ENCODE data around the gene PLCE1. TPM values are rescaled to one million over a fixed set of nuclear protein-coding genes. Genes with fewer than 3 reads are reported as not detected.

Gene PLCE1
- total and polyA plus RNA-seq, 2 experiments from 2014 or later, result 0.10 to 0.58 TPM

DNA sequence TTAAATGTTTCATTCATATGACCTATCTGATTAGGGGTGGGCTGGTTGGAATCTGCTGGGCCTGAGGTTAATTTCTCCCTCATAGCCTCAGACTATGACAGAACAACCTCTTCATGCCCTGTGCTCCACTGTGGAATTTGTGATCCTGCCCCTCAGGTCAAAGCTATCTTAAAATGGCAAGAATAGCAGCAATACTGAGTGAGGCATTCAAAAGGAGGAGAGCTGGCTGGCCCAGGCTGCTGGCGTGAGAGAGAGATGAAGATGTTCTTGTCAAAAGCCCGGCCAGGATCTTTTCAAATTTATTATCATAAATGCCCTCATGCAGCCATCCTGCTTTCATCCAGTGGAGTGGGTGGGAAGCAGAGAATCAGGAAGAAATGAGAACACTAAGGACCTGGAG, 41.8 kb upstream of the PLCE1 start:
- Mint-ChIP-seq H3K27ac (no peak overlapping the region), H3K4me1 (no peaks in the 10 kb centered on the region), H3K36me3 (ENCODE audit: low read depth) (no peaks in the 10 kb centered on the region), H3K4me3 (no peak overlapping the region), H3K9me3 (no peaks in the 10 kb centered on the region), H3K27me3 (ENCODE audit: insufficient read depth, low read depth, poor library complexity) (no peaks in the 10 kb centered on the region)
- DNase-seq (ENCODE audit: low spot score), result no peak
- H3K79me2 ChIP-seq (replicated peaks; ENCODE audit: insufficient read depth), result no peaks in the 10 kb centered on the region
- no peaks in the 10 kb centered on the region for H4K20me1 ChIP-seq (replicated peaks; ENCODE audit: insufficient read depth)
- H3K36me3 ChIP-seq (ENCODE audit: insufficient read depth), result no peaks in the 10 kb centered on the region
- H3K4me1 ChIP-seq (ENCODE audit: insufficient read depth), result no peaks in the 10 kb centered on the region
- H3K4me2 ChIP-seq, result no peak overlapping the region
- H2AFZ ChIP-seq, result no peak overlapping the region
- no peaks in the 10 kb centered on the region for H3F3A ChIP-seq (replicated peaks; ENCODE audit: low read depth)
- TF ChIP-seq ETS1 (IDR thresholded peaks at IDR 0.05) (no peak), ZNF331 (CRISPR knock-in tag; IDR thresholded peaks at IDR 0.05; ENCODE audit: low read depth) (no peak), JUNB (IDR thresholded peaks at IDR 0.05; ENCODE audit: unreplicated experiment) (no peak), EZH2phosphoT487 (IDR thresholded peaks at IDR 0.05; ENCODE audit: unreplicated experiment) (no peak), NANOG (IDR thresholded peaks at IDR 0.05; ENCODE audit: borderline replicate concordance) (no peak), EZH2 (IDR thresholded peaks at IDR 0.05; ENCODE audit: low read depth, unreplicated experiment) (no peak), ZNF114 (CRISPR knock-in tag; IDR thresholded peaks at IDR 0.05) (no peak), POLR2AphosphoS5 (IDR thresholded peaks at IDR 0.05; ENCODE audit: low read depth) (no peak), REST (IDR thresholded peaks at IDR 0.05; ENCODE audit: unreplicated experiment) (no peak), CREB1 (CRISPR knock-in tag; IDR thresholded peaks at IDR 0.05; ENCODE audit: low read depth) (no peak)
- TF ChIP-seq, protein P1, sequence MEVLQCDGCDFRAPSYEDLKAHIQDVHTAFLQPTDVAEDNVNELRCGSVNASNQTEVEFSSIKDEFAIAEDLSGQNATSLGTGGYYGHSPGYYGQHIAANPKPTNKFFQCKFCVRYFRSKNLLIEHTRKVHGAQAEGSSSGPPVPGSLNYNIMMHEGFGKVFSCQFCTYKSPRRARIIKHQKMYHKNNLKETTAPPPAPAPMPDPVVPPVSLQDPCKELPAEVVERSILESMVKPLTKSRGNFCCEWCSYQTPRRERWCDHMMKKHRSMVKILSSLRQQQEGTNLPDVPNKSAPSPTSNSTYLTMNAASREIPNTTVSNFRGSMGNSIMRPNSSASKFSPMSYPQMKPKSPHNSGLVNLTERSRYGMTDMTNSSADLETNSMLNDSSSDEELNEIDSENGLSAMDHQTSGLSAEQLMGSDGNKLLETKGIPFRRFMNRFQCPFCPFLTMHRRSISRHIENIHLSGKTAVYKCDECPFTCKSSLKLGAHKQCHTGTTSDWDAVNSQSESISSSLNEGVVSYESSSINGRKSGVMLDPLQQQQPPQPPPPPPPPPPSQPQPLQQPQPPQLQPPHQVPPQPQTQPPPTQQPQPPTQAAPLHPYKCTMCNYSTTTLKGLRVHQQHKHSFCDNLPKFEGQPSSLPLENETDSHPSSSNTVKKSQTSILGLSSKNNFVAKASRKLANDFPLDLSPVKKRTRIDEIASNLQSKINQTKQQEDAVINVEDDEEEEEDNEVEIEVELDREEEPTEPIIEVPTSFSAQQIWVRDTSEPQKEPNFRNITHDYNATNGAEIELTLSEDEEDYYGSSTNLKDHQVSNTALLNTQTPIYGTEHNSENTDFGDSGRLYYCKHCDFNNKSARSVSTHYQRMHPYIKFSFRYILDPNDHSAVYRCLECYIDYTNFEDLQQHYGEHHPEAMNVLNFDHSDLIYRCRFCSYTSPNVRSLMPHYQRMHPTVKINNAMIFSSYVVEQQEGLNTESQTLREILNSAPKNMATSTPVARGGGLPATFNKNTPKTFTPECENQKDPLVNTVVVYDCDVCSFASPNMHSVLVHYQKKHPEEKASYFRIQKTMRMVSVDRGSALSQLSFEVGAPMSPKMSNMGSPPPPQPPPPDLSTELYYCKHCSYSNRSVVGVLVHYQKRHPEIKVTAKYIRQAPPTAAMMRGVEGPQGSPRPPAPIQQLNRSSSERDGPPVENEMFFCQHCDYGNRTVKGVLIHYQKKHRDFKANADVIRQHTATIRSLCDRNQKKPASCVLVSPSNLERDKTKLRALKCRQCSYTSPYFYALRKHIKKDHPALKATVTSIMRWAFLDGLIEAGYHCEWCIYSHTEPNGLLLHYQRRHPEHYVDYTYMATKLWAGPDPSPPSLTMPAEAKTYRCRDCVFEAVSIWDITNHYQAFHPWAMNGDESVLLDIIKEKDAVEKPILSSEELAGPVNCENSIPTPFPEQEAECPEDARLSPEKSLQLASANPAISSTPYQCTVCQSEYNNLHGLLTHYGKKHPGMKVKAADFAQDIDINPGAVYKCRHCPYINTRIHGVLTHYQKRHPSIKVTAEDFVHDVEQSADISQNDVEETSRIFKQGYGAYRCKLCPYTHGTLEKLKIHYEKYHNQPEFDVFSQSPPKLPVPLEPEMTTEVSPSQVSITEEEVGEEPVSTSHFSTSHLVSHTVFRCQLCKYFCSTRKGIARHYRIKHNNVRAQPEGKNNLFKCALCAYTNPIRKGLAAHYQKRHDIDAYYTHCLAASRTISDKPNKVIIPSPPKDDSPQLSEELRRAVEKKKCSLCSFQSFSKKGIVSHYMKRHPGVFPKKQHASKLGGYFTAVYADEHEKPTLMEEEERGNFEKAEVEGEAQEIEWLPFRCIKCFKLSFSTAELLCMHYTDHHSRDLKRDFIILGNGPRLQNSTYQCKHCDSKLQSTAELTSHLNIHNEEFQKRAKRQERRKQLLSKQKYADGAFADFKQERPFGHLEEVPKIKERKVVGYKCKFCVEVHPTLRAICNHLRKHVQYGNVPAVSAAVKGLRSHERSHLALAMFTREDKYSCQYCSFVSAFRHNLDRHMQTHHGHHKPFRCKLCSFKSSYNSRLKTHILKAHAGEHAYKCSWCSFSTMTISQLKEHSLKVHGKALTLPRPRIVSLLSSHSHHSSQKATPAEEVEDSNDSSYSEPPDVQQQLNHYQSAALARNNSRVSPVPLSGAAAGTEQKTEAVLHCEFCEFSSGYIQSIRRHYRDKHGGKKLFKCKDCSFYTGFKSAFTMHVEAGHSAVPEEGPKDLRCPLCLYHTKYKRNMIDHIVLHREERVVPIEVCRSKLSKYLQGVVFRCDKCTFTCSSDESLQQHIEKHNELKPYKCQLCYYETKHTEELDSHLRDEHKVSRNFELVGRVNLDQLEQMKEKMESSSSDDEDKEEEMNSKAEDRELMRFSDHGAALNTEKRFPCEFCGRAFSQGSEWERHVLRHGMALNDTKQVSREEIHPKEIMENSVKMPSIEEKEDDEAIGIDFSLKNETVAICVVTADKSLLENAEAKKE (CRISPR knock-in tag; IDR thresholded peaks at IDR 0.05), result no peak
- TF ChIP-seq, protein P2, sequence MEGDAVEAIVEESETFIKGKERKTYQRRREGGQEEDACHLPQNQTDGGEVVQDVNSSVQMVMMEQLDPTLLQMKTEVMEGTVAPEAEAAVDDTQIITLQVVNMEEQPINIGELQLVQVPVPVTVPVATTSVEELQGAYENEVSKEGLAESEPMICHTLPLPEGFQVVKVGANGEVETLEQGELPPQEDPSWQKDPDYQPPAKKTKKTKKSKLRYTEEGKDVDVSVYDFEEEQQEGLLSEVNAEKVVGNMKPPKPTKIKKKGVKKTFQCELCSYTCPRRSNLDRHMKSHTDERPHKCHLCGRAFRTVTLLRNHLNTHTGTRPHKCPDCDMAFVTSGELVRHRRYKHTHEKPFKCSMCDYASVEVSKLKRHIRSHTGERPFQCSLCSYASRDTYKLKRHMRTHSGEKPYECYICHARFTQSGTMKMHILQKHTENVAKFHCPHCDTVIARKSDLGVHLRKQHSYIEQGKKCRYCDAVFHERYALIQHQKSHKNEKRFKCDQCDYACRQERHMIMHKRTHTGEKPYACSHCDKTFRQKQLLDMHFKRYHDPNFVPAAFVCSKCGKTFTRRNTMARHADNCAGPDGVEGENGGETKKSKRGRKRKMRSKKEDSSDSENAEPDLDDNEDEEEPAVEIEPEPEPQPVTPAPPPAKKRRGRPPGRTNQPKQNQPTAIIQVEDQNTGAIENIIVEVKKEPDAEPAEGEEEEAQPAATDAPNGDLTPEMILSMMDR (conservative IDR thresholded peaks at IDR 0.05; ENCODE audit: low read depth in 2 of 2), result no peak
- H3K27me3 ChIP-seq (ENCODE audit: insufficient read depth), result no peaks in the 10 kb centered on the region
- H3K27ac ChIP-seq (ENCODE audit: low read depth), result no peak overlapping the region
- ATAC-seq, result no peak
- no peak overlapping the region for H3K4me3 ChIP-seq
- no peaks in the 10 kb centered on the region for H3K9me2 ChIP-seq (ENCODE audit: insufficient read depth)
